HEK293 (cell line): ENCODE data around the gene THYN1.

Source experiments
- CTCF ChIA-PET: fragments of 350-600 bp; formaldehyde crosslinking; extraction: SDS; loops from one replicate; lab custom pipeline; 2021; ENCODE audit warnings: antibody characterized with exemption; lab: Yijun Ruan, JAX
- POLR2A ChIA-PET: fragments of 300-600 bp; formaldehyde crosslinking; extraction: SDS; loops from one replicate; lab custom pipeline; 2020; ENCODE audit warnings: antibody characterized with exemption, inconsistent platforms; lab: Yijun Ruan, JAX
- H3K27ac ChIP-seq: fragments of 200-500 bp; sonication (Bioruptor generic); 2 replicates; pipeline ENCODE4 v1.5.1; 2014; ENCODE audit warnings: low read depth, low read length, control low read depth, inconsistent platforms; ENCODE audit errors: extremely low read depth
- H3K36me3 ChIP-seq, 2 experiments: fragments of 200-500 bp in 1 of 2; sonication (Bioruptor generic) in 1 of 2; 1 replicate in 1 of 2; 2 replicates in 1 of 2; pipeline ENCODE4 v1.5.1; 2014 to 2017; ENCODE audit warnings: inconsistent platforms in 2 of 2, low read length in 2 of 2; ENCODE audit not compliant: control insufficient read depth in 2 of 2, insufficient read depth in 1 of 2
- H3K4me1 ChIP-seq: fragments of 200-500 bp; sonication (Bioruptor generic); 2 replicates; pipeline ENCODE4 v1.5.1; 2014; ENCODE audit warnings: mild to moderate bottlenecking, low read length, inconsistent platforms; ENCODE audit not compliant: control insufficient read depth, insufficient read depth
- H3K4me3 ChIP-seq: 2 replicates; pipeline ENCODE4 v1.5.1; 2011; ENCODE audit warnings: low read depth, mild to moderate bottlenecking, control low read depth, low read length, moderate library complexity
- H3K9me3 ChIP-seq: fragments of 200-500 bp; sonication (Bioruptor generic); 2 replicates; pipeline ENCODE4 v1.5.1; 2014; ENCODE audit warnings: low read depth, low read length, inconsistent platforms; ENCODE audit not compliant: control insufficient read depth, insufficient read depth
- ELK4 ChIP-seq: IDR thresholded peaks from 2 replicates; pipeline ENCODE4 v1.6.1; 2011; ENCODE audit warnings: mild to moderate bottlenecking, low read depth, low read length, borderline replicate concordance
- GFI1B ChIP-seq: fragments of 450-650 bp; formaldehyde crosslinking; IDR thresholded peaks from 2 replicates; pipeline ENCODE4 v1.5.1; 2016; ENCODE audit warnings: missing biosample characterization, missing genetic modification characterization
- PRDM10 ChIP-seq: fragments of 450-650 bp; formaldehyde crosslinking; IDR thresholded peaks from 2 replicates; pipeline ENCODE4 v1.5.1; 2016; ENCODE audit warnings: missing biosample characterization, missing genetic modification characterization
- SP2 ChIP-seq: fragments of 450-650 bp; formaldehyde crosslinking; IDR thresholded peaks from 2 replicates; pipeline ENCODE4 v1.5.1; 2016; ENCODE audit warnings: missing biosample characterization, missing genetic modification characterization
- ZIC2 ChIP-seq: fragments of 450-650 bp; formaldehyde crosslinking; IDR thresholded peaks from 2 replicates; pipeline ENCODE4 v1.5.1; 2016; ENCODE audit warnings: missing biosample characterization, missing genetic modification characterization
- ZNF169 ChIP-seq: fragments of 450-650 bp; formaldehyde crosslinking; IDR thresholded peaks from 2 replicates; pipeline ENCODE4 v1.5.1; 2016; ENCODE audit warnings: missing biosample characterization, missing genetic modification characterization
- ZNF18 ChIP-seq: fragments of 450-650 bp; formaldehyde crosslinking; IDR thresholded peaks from 2 replicates; pipeline ENCODE4 v1.5.1; 2016; ENCODE audit warnings: missing biosample characterization, missing genetic modification characterization
- ZNF426 ChIP-seq: fragments of 450-650 bp; formaldehyde crosslinking; IDR thresholded peaks from 2 replicates; pipeline ENCODE4 v1.5.1; 2017; ENCODE audit warnings: missing biosample characterization, missing genetic modification characterization, mild to moderate bottlenecking, inconsistent platforms, moderate library complexity
- ZNF48 ChIP-seq: fragments of 450-650 bp; formaldehyde crosslinking; IDR thresholded peaks from 2 replicates; pipeline ENCODE4 v1.5.1; 2016; ENCODE audit warnings: missing biosample characterization, missing genetic modification characterization
- ZNF561 ChIP-seq: fragments of 450-650 bp; IDR thresholded peaks from 2 replicates; pipeline ENCODE4 v1.5.1; 2018; ENCODE audit warnings: missing biosample characterization, missing genetic modification characterization, borderline replicate concordance
- ZNF596 ChIP-seq: fragments of 450-650 bp; IDR thresholded peaks from 2 replicates; pipeline ENCODE4 v1.5.0; 2018; ENCODE audit warnings: missing biosample characterization, mild to moderate bottlenecking, missing genetic modification characterization, moderate library complexity
- ZNF792 ChIP-seq: fragments of 450-650 bp; formaldehyde crosslinking; IDR thresholded peaks from 2 replicates; pipeline ENCODE4 v1.5.1; 2016; ENCODE audit warnings: missing biosample characterization, missing genetic modification characterization
- ZSCAN23 ChIP-seq: fragments of 450-650 bp; formaldehyde crosslinking; IDR thresholded peaks from 2 replicates; pipeline ENCODE4 v1.5.1; 2016; ENCODE audit warnings: missing biosample characterization, missing genetic modification characterization

Gene THYN1

DNA sequence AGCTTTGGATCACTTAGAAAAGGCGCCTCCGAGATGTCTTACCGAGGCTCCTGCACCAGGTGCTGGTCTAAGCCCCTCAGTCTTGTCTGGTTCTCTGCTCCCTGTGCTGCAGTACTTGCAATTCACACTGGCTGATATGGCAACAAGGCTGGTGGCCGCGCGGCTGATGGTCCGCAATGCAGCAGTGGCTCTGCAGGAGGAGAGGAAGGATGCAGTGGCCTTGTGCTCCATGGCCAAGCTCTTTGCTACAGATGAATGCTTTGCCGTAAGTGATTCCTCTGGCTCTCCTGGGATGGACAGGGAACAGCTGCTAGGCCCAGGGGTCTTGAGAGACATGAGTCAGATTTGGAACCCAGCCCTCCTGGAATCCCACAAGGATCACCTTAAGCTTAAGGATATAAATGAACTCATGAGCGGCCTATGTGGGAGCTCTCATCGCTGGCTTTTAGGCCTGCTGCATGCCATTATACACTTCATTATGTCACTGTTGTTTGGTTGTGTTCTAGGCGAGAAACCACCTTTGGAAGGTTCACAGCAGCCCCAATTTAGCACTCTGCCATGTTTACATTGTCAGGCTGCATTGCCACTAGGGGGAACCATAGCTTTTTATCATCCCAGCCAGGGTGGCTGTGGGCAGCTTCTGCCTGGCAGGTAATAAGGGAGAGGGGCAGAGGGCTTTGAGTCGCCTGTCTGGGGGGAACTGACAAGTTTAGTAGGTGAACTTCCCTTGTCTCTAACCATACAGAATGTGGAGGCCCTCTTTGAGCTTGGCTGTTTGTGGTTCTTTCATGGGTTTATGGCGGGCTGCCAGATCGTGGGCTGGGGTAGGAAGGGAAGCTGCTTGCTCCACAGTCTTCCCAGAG lies 8.7 kb upstream of the THYN1 start:
- H3K4me1 ChIP-seq, result no peaks in the 10 kb centered on the region
- no peak overlapping the region for H3K27ac ChIP-seq
- H3K4me3 ChIP-seq, result no peak overlapping the region
- no peaks in the 10 kb centered on the region for H3K9me3 ChIP-seq
- no peak for TF ChIP-seq ZNF792 (tag by site-specific recombination)
- TF ChIP-seq ZNF596, result no peak
- POLR2A ChIA-PET, result interaction anchor here (1.7 to 1.8 kb wide), 2 partner anchors 11 to 14 kb away, joined by 4 to 7 read pairs; partner anchors contain the start of gene GLB1L3
- H3K36me3 ChIP-seq, result peaks cover 0 to 67% of the 10 kb centered on the region in 2 experiments; a peak in 2 of 3 replicates
- CTCF ChIA-PET, result interaction anchor here (0.5 to 2.2 kb wide), 14 partner anchors 8 to 216 kb away, joined by 3 to 35 read pairs (median 3); partner anchors contain the start of genes ACAD8, GLB1L3, THYN1 and VPS26B

DNA sequence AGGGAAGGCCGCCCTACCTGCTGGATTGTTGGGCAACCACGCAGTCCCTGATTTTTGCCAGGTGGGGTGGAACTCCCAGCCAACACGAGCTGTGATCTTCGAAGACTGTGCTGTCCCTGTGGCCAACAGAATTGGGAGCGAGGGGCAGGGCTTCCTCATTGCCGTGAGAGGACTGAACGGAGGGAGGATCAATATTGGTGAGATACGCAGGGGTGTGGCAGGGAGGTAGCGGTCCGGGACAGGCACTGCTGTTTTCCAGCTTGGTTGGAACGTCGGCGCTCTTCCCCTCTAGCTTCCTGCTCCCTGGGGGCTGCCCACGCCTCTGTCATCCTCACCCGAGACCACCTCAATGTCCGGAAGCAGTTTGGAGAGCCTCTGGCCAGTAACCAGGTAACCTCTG lies 7.8 kb upstream of the THYN1 start:
- POLR2A ChIA-PET, result interaction anchor here (1.7 kb wide), 1 partner anchor 12 kb away, joined by 4 read pairs; no protein-coding TSS in a partner anchor
- no peaks in the 10 kb centered on the region for H3K4me1 ChIP-seq

GRCh38 chr11:134260503-134260902 lies 7.4 kb upstream of the THYN1 start:
- H3K4me3 ChIP-seq, result no peak overlapping the region
- no peaks in the 10 kb centered on the region for H3K4me1 ChIP-seq
- no peak overlapping the region for H3K27ac ChIP-seq
- ChIA-PET CTCF (interaction anchor here (2.2 kb wide), 1 partner anchor 14 kb away, joined by 35 read pairs; the partner anchor contains the start of gene GLB1L3), POLR2A (no interaction called here)
- peaks cover 0 to 73% of the 10 kb centered on the region in 2 experiments; a peak in 2 of 3 replicates for H3K36me3 ChIP-seq
- no peaks in the 10 kb centered on the region for H3K9me3 ChIP-seq
- no peak for TF ChIP-seq ELK4
- TF ChIP-seq SP2, result no peak

More for the DNA sequence above, 7.8 kb upstream of the THYN1 start:
- Histone ChIP-seq H3K4me3 (no peak overlapping the region), H3K36me3 (peaks cover 0 to 73% of the 10 kb centered on the region in 2 experiments; a peak in 2 of 3 replicates), H3K9me3 (no peaks in the 10 kb centered on the region), H3K27ac (no peak overlapping the region)
- CTCF ChIA-PET, result interaction anchor here (0.6 to 2.2 kb wide), 5 partner anchors 13 to 217 kb away, joined by 3 to 35 read pairs (median 3); partner anchors contain the start of gene GLB1L3
- TF ChIP-seq ZSCAN23 (tag by site-specific recombination) (no peak), ZNF561 (tag by site-specific recombination) (no peak), ZIC2 (tag by site-specific recombination) (no peak), ZNF48 (tag by site-specific recombination) (no peak), ZNF426 (tag by site-specific recombination) (no peak), GFI1B (tag by site-specific recombination) (no peak), ZNF169 (tag by site-specific recombination) (no peak)

GRCh38 chr11:134258577-134258976 lies 5.4 kb upstream of the THYN1 start:
- Histone ChIP-seq H3K4me3 (no peak overlapping the region), H3K27ac (no peak overlapping the region), H3K36me3 (peaks cover 0 to 66% of the 10 kb centered on the region in 2 experiments; a peak in 1 of 3 replicates), H3K4me1 (no peaks in the 10 kb centered on the region), H3K9me3 (no peaks in the 10 kb centered on the region)
- CTCF ChIA-PET, result no interaction called here
- POLR2A ChIA-PET, result no interaction called here
- TF ChIP-seq PRDM10 (tag by site-specific recombination) (no peak), SP2 (no peak), ZNF18 (tag by site-specific recombination) (no peak)
